Stimulated activated naive CD4-positive, alpha-beta T cell (primary cell): ENCODE results near the gene EXD3.

Experiments
- DNase-seq, 6 experiments: peaks; one replicate each; lab custom pipeline; 2025; lab: John Stamatoyannopoulos, UW

Gene EXD3

DNA sequence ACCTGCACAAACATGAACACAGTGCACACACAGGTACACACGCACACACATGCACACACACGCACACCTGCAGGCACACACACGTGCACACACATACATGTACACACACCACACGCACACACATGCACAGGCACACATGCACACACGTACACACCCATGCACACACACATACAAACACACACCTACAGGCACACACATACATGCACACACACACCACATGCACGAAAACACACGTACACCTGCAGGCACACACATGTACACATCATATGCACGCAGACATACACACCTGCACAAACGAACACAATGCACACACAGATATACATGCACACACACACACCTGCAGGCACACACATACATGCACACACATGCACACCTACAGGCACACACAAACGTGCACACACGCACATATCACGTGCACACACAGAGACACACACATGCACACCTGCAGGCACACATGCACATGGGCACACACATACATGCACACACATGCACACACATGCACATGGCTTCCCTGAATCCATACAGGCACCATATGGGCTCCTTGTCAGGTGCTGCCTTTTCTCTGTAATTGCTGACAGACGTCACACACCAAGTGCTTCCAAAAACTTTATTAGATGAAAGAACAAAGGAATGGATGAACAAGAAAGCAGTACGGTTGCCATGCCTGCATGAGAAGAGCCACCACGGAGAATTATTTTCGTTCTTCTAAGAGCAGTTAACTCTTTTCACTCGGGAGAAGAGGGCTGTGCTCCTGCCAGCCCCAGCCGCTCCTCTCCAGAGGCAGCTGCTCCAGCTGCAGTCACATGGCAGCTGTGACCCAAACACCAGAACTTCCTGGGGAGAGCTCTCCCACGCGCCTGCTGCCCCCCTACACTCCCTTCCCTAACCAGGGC lies 57.2 kb downstream of the EXD3 start:
- no peak for DNase-seq

DNA sequence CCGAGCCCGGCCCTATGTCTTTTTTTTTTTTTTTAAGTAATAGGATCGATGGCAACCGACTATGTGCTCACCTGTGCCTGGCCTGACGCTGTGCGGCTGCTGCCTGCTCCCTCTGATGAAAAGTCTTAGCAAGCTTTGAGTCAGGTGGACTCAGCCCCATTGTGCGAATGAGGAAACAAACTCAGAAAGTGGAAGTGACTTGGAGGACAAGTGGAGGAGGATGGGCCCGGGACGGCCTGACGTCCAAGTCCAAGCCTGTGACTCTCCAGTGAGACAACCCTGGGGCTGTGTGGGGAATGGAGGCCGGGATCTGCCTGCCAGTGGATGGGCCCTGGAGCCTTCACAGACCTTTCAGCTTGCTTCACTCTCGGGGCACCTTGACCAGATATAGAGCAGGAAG lies 57.9 kb downstream of the EXD3 start:
- DNase-seq, result no peak

DNA sequence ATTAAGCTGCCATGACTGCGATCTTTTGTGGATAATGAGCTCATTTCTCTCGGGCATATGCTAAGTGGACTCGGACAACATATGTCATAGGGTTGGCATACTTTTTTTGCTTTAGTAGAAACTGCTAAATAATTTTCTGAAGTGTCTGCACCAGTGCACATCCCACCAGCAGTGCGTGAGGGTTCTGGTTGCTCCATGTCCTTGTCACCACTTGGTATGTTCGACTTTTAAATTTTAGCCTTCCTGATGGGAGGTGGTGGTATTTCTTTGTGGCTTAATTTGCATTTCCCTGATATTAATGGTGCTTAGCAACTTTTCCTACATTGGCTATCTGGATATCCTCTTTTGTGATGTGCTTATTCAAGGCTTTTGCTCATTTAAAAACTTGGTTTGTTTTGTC lies 63.1 kb downstream of the EXD3 start:
- DNase-seq, result no peak

- DNase-seq, result no peak
Measured at GRCh38 chr9:137358126-137358525, 64.8 kb downstream of the EXD3 start.

- no peak for DNase-seq
Measured at GRCh38 chr9:137357166-137357565, 65.8 kb downstream of the EXD3 start.

DNA sequence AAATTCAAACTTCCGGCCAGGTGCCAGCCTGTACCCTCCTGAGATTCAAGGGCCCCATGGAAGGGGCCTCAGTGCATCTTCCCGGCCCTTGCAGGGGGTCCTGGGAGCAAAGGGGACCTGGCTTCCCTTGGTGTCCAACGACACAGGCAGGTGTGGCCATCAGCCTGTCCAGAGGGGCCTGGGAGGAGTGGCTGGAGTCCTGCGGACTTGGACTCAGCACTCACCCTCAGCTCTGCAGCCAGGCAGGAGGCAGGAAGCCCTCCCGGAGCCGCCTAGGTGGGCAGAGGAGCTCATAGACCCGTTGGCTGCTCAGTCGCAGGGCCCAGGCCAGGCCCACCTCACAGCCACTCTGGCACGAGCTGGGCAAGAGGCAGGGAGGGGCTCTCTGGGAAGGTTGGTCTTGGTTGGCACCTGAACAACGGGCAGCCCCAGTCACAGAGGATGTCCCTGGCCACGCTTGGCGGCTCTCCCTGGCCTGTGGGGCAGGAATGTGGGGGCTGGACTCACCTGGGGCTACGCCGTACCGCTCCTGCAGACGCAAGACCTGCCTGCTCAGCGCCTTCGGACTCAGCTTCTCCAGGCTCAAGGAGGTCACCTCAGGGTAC lies 67.1 kb downstream of the EXD3 start:
- no peak for DNase-seq

DNA sequence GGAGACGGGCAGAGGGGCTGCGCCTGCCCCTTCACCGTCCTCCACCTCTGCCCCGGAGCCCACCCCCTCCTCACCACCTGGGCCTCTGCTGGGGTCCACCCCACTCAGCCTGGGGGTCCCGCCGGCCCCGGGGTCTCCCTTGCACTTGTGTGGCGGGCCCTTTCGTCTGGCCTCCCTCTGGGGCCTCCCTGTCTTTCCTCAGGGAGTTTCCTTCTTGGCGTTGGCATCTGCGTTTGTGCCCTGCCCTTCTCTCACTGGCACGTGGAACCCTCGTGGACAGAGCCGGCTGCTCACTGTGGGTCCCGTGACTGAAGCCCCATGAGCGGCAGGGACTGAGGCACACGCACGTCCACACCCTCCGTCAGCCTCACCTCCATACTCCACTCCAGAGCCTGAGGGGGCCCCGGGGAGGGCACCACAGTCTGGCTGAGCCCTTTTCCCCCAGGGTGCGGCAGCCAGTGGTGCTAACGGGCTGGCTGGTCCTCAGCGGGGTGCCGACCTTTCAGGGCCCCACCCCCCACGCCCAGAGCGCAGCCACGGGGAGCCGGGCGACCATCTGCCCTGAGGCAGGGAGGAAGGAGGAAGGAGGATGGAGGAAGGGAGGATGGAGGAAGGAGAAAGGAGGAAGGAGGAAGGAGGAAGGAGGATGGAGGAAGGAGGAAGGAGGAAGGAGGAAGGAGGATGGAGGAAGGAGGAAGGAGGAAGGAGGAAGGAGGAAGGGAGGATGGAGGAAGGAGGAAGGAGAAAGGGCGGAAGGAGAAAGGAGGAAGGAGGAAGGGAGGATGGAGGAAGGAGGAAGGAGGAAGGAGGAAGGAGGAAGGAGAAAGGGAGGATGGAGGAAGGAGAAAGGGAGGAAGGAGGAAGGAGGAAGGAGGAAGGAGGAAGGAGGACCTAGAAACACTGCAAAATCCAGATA lies 67.9 kb downstream of the EXD3 start:
- DNase-seq, result no peak

GRCh38 chr9:137354153-137354844 lies 68.7 kb downstream of the EXD3 start:
- DNase-seq, result no peak

DNA sequence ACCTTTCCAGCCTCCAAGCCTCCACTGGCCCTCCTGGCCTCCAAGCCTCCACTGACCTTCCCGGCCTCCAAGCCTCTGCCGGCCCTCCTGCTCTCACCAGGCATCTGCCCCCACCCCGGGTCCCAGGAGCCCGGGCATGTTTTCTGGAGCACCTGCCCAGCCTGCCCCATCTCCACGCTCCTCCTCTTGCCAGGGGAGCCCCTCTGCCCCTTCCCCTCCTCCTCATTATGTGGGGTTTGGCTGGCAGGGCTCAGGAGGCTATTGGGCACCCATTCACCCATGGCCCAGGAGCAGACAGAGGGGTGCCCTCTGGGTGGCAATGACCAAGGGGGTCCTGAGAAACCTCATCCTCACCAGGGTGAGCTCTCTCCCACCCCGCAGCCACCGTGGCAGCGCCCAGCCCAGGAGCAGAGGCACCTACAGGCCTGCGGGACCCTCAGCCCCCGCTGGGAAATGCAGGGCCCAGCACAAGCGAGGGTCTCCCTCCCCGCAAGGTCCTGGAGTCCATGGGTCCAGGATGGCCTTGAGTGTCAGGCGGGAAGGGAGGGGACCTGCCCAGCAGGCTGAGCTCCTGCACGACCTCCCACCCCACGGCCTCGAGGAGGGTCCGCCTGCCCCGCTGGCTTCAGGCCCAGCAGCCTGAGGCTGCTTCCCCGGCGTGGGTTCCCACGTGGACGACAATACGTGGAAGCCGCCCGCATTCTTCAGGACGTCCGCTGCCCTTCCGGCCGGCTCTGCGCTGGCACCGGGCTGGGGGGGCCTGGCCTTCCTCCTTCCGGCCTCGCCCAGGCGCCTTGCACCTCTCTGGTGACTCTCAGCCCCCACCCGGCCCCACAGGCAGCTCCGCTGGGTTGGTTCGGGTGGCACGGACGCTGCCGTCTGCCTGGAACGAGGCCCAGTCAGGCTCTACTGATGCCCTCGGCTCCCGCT lies 69.5 kb downstream of the EXD3 start:
- DNase-seq, result no peak

DNA sequence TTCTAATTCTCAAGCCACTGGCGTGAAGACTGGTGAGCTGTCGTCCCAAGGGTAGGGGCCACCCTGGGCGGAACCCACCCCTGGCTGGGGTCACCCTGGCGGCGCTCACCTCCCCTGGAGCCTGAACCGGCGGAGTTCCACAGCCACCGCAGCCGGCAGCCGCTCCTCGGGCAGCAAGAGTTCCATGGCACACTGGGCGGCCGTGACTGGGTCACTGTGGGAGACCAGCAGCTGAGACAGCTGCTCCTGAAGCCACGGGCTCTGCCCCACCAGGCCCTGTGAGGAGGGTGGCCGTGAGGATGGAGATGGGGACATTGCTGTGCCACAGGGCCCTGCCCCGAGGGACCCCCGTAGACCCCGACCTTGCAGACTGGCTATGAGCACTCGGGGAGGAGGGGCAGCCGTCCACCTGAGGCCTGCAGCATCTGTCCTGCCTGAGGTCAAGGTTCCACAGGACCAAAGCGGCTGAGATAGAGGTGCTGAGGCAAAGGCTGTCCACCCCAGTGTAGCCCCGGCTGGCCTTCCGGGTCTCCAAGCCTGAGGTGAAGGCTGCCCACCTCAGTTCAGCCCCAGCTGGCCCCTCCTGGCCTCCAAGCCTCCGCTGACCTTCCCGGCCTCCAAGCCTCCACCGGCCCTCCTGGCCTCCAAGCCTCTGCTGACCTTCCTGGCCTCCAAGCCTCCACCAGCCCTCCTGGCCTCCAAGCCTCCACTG lies 70.3 kb downstream of the EXD3 start:
- no peak for DNase-seq

DNA sequence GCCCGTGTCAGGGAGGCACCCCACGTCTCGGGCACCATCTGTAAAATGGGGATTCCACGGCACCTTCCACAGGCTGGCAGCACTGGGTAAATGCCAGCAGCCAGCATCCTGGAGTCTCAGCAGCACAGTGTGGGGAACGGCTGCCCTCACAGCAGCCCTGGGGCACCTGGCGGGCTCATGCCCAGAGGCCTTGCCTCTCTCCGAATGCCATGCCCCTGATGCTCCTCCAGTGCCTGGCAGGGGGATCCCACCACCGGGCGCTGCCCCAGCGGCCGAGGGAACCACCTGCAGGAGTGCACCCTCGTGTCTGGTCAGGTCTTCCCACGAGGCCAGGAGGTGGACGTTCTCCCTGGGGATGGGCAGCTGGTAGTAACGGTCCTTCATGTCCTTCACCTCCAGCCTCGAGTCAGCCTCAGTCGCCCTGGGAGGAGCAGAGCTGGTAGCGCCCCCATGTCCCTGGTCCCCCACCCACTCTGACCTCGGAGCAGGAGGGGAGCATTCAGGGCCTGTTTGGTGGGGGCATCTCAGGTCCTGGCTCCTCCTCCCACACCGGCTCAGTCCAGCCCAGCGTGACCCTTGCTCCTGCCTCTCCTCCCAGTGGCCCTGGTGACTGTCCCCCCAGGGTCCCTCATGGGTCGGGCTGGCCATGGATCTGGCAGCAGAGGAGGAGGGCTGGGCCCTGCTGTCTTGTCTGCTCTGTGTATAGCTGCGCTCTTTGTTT lies 71.0 kb downstream of the EXD3 start:
- no peak for DNase-seq

DNA sequence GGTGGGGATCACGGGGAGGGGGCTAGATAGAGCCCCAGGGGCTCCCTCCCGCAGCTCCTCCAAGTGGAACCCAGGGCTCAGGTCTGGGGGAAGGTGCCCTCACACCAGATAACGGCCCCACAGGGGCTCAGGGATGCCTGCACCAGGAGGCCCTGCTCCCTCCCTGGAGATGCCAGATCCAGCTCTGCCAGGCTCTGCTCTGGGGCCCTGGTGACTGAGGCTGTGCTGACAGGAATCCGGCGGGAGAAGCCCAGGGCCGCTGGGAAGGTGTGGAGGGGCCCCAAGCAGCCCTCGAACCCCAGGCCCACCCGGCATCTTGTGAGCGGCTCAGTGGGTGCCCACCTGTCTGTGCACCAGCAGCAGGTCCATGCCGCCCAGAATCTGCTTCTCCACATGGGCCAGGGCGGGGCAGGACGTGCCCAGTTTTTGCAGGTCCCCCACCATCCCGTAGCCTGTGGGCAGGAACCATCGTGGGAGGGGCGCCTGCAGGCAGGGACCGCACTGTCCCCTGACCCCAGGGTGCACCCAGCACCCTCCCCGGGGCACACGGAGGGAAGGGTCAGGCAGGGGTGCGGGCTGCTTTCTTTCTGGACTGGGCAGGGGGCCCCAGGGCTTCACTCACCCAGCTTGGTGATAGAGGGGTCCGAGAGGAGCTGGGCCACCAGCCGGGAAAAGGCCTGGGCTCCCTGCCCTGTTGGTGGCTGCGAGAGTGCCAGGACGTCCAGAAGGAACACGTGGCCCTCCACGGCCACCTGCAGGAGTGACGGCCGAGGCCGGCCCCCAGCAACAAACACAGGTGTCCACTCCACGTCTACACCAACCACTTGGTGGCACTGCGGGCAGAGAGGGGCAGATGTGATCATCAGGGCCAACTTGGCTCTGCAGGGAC lies 72.0 kb downstream of the EXD3 start:
- DNase-seq, result no peak

DNA sequence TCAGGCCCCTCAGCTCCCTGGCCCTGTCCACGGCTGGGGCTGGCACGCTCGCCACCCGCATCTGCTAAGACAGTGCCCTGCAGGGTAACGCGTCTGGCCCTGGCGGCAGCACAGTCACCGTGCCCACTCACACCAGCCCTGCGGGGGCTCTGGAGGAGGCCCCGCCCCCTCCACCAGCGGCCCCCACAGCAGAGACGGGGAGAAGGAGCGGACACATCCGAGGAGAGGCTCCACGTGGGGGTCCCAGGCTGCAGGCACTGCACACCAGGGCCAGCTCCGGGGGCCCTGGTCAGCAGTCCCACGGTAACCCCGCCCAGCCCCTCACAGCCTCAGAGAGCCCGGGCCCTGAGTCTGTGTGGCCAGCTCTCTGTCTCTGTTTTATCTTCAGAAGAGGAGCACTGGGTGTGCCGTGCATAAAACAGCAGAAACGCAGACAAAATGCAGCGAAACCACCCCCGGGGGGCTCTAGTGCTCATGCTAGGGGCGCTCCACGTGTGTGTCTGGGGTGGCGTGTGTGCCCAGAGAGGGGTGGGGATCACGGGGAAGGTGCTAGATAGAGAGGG lies 73.4 kb downstream of the EXD3 start:
- no peak for DNase-seq

DNA sequence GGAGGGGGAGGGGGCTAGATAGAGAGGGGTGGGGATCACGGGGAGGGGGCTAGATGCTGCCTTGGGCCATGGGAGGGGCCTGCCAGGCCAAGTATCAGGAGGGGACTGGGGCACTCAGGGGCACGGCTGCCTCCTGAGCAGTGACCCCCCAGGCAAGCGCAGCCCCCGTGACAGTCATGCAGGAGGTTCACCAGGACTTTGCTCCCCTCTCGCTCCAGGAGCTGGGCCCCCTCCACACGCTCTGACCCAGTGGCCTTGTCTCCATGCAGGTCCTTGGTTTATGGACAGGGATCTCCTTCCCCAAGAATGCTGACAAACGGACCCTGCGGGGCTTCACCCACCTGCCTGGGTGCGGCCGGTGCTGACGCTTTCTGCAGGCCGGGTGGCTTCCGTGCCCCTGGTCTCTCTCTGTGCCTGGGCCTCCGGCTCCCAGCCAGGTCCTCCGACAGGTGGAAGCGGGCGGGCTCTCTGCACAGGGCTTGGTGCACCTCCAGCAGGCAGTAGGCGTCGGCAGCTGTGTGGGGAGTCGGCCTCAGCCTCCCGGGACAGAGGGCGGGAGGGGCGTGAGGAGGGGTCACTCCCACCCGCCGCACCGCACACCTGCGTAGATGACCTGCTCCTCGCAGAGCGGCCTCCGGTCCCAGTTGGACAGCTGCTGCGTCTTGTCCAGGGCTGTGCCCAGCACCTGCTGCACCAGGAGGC lies 74.0 kb downstream of the EXD3 start:
- no peak for DNase-seq

GRCh38 chr9:137347928-137348327 lies 75.0 kb downstream of the EXD3 start:
- DNase-seq, result no peak

DNA sequence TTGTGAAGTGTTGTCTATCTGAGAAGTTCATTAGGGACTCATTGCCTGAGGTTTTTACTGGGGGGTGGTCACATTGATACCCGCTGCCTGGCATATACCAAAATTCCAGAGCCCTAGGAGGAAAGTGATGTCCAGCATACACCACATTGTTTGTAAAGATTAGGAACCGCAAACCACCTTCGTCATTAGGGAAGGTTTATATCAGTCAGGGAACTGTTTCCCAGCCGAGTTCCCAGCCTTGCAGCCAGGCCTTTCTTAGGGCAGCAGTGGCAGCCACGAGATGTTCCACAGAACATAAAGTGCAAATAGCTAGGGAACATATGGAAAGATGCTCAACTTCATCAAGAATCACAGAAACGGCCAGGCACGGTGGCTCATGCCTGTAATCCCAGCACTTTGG lies 80.5 kb downstream of the EXD3 start:
- no peak for DNase-seq

DNA sequence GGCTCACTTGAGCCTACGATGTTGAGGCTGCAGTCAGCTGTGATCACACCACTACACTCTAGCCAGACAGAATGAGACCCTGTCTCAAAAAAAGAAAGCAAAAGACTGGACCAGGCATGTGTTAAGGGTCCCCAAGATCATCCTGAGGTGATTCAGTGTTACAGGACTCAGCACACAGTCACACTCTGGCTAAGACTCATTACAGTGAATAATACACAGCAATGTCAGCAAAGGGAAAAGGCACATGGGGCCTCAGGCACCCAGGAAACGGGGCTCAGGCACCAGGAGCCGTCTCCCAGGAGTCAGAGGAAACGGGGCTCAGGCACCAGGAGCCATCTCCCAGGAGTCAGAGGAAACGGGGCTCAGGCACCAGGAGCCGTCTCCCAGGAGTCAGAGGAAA lies 81.7 kb downstream of the EXD3 start:
- DNase-seq, result no peak
